Right ventricle myocardium inferior (tissue), 1 donor: ENCODE data around the gene CTSV. TPM values are rescaled to one million over a fixed set of nuclear protein-coding genes. Genes with fewer than 3 reads are reported as not detected.
"Not testable (repeated sequence)": the region's sequence is repeated elsewhere in the genome, so short reads cannot be mapped to it uniquely, and the experiment has no call there.

Source experiments
- ATAC-seq: fragments of 200-7000 bp; cut with Tn5 transposase; one replicate; pipeline ENCODE4 v1.9.1; 2020; ENCODE audit warnings: mild to moderate bottlenecking, moderate library complexity
- DNase-seq: peaks from one replicate; pipeline ENCODE4 v3.0.0; 2021; ENCODE audit errors: missing footprints
- intact Hi-C: fragments of 100-400 bp; cut with DNase I; formaldehyde crosslinking; loops from one replicate; pipeline ENCODE4 v1.11.0; 2022
- total RNA-seq: library from RNA; stranded (reverse); fragmentation: NEBNext Ultra II Directional; extraction: Animal tissue kit (Norgen Biotek cat#: 25700); gene quantifications from one replicate; pipeline ENCODE4 v1.2.1, GENCODE V29; 2021
- donor health status: DM: no; HTN: yes; CAD: no; lungs with severe emphysema.

CTSV gene
- total RNA-seq, 1 donor from 2014 or later, result not detected

DNA sequence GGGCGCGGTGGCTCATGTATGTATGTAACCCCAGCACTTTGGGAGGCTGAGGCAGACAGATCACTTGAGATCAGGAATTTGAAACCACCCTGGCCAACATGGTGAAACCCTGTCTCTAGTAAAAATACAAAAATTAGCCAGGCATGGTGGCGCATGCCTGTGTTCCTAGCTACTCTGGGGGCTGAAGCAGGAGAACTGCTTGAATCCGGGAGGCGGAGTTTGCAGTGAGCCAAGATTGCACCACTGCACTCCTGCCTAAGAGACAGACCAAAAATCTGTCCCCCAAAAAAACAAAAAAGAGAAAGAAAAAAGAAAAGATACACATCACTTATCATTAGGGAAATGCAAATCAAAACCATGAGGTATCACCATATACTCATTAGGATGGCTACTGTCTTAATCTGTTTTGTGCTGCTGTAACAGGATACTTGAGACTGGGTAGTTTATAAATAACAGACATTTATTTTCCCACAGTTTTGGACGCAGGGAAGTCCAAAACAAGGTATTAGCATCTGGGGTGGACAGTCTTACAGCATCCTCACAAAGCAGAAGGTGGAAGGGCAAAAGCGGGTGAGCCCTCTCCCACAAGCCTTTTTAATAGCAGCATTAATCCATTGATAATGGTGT is 55.3 kb downstream of the CTSV start:
- ATAC-seq, result peak; percentile 42
- intact Hi-C loops, result not testable (repeated sequence)

More for the DNA sequence above, 55.3 kb downstream of the CTSV start:
- not testable (repeated sequence) for DNase-seq

Other genes starting within 250 kb of the CTSV start
- gene ZNF782, start 184.6 kb downstream of the CTSV start, total RNA-seq, result 3.1 TPM
- not detected for gene NUTM2G, start 110.3 kb downstream of the CTSV start, total RNA-seq